Suprapubic skin (tissue), 3 donors: ENCODE data around the gene CYP21A2.

Experiments used
- CTCF ChIP-seq, 2 donors: fragments of 200-600 bp in 1 of 2; fragments of 450-650 bp in 1 of 2; sonication (generic) in 1 of 2; IDR thresholded peaks; one replicate each; pipeline ENCODE4 v1.5.1; 2016 to 2019; ENCODE audit warnings: antibody characterized with exemption in 2 of 2, mild to moderate bottlenecking in 1 of 2, moderate library complexity in 1 of 2
- EP300 ChIP-seq: sonication (generic); formaldehyde crosslinking; IDR thresholded peaks from one replicate; pipeline ENCODE4 v1.6.1; 2017; ENCODE audit warnings: antibody characterized with exemption
- POLR2A ChIP-seq, 2 donors: fragments of 450-650 bp; IDR thresholded peaks; one replicate each; pipeline ENCODE4 v1.6.1; 2017; ENCODE audit warnings: antibody characterized with exemption in 2 of 2, mild to moderate bottlenecking in 2 of 2, moderate library complexity in 2 of 2

GRCh38 chr6:32073613-32074012, 35.4 kb downstream of the CYP21A2 start:
- TF ChIP-seq CTCF (IDR thresholded peaks at IDR 0.05) (no peak), POLR2A (IDR thresholded peaks at IDR 0.05) (no peak), EP300 (no peak)
